Natural killer cell (primary cell): ENCODE data around the gene MOB4. TPM values are rescaled to one million over a fixed set of nuclear protein-coding genes. Genes with fewer than 3 reads are reported as not detected.

Source experiments
- ATAC-seq, 3 donors: fragments of 150-1000 bp in 2 of 3; fragments of 200-7000 bp in 1 of 3; cut with Tn5 transposase; 1 replicate in 1 of 3; 2 replicates in 2 of 3; pipeline ENCODE4 v1.10.0; 2021; ENCODE audit warnings: mild to moderate bottlenecking in 2 of 3, moderate library complexity in 2 of 3
- DNase-seq, 2 donors: peaks; one replicate each; pipeline versions ENCODE4 v3.0.0 to v3.0.0-alpha.2; 2013 to 2021; ENCODE audit warnings: mixed read lengths in 1 of 2
- H3K27ac ChIP-seq: one replicate; pipeline ENCODE4 v1.5.1; 2013; ENCODE audit warnings: mild to moderate bottlenecking, low read length
- H3K27me3 ChIP-seq: one replicate; pipeline ENCODE4 v1.6.1; 2013; ENCODE audit warnings: low read length; ENCODE audit not compliant: control insufficient read depth, insufficient read depth
- H3K36me3 ChIP-seq: one replicate; pipeline ENCODE4 v1.6.1; 2013; ENCODE audit warnings: low read length; ENCODE audit not compliant: control insufficient read depth, insufficient read depth
- H3K4me1 ChIP-seq: one replicate; pipeline ENCODE4 v1.6.1; 2013; ENCODE audit warnings: low read length; ENCODE audit not compliant: control insufficient read depth, insufficient read depth
- H3K4me3 ChIP-seq: one replicate; pipeline ENCODE4 v1.5.1; 2013; ENCODE audit warnings: low read length
- H3K9me3 ChIP-seq: one replicate; pipeline ENCODE4 v1.6.1; 2013; ENCODE audit warnings: low read length; ENCODE audit not compliant: control insufficient read depth, insufficient read depth
- H3K27ac Mint-ChIP-seq, 2 donors: one replicate each; pipeline ENCODE4 v1.8.0; 2022; ENCODE audit warnings: mild to moderate bottlenecking in 2 of 2, mixed read lengths in 2 of 2, moderate library complexity in 1 of 2
- H3K27me3 Mint-ChIP-seq, 2 donors: one replicate each; pipeline ENCODE4 v1.8.0; 2022; ENCODE audit warnings: low read depth in 2 of 2, mixed read lengths in 2 of 2
- H3K36me3 Mint-ChIP-seq: one replicate; pipeline ENCODE4 v1.8.0; 2022; ENCODE audit warnings: mixed read lengths
- H3K4me1 Mint-ChIP-seq, 2 donors: one replicate each; pipeline ENCODE4 v1.8.0; 2022; ENCODE audit warnings: mixed read lengths in 2 of 2
- H3K4me3 Mint-ChIP-seq: one replicate; pipeline ENCODE4 v1.8.0; 2022; ENCODE audit warnings: mild to moderate bottlenecking, moderate library complexity, mixed read lengths
- H3K9me3 Mint-ChIP-seq, 2 donors: one replicate each; pipeline ENCODE4 v1.8.0; 2022; ENCODE audit warnings: mixed read lengths in 2 of 2
- CTCF ChIP-seq: fragments of 200-600 bp; IDR thresholded peaks from one replicate; pipeline ENCODE4 v1.8.0; 2022; ENCODE audit warnings: antibody characterized with exemption
- WGBS: methylation state at CpG from one replicate; pipeline ENCODE4 v1.1.7; 2013; ENCODE audit warnings: missing lambda C conversion rate; ENCODE audit not compliant: insufficient coverage; 5-methylcytosine and 5-hydroxymethylcytosine counted together
- intact Hi-C: fragments of 100-400 bp; cut with micrococcal nuclease; formaldehyde crosslinking; loops from one replicate; pipeline ENCODE4 v1.14.2; 2022
- total RNA-seq, 4 donors: library from RNA; stranded (reverse); fragments of 120-200 nt in 1 of 4; gene quantifications; one replicate each; pipeline versions ENCODE4 v1.2.3 to v1.2.4, GENCODE V29; 2013 to 2022

The MOB4 gene
- total RNA-seq, 3 donors from 2014 or later (not counting 1 experiment from before 2014, with no cell fraction given) = 27.1 to 40.0 (median 34.9) TPM

- Histone ChIP-seq H3K9me3 (no peaks in the 10 kb centered on the region), H3K36me3 (no peaks in the 10 kb centered on the region), H3K4me1 (no peaks in the 10 kb centered on the region), H3K4me3 (no peak overlapping the region), H3K27me3 (no peaks in the 10 kb centered on the region), H3K27ac (no peak overlapping the region)
- Mint-ChIP-seq H3K4me1 (peaks cover 24 to 27% of the 10 kb centered on the region in 2 donors), H3K4me3 (no peak overlapping the region), H3K27me3 (no peaks in the 10 kb centered on the region), H3K27ac (no peak overlapping the region), H3K9me3 (no peaks in the 10 kb centered on the region), H3K36me3 (no peaks in the 10 kb centered on the region)
- intact Hi-C loops = no loop called here
- ATAC-seq = no peak
- 98% methylated on average over 7 of the region's 9 CpGs for WGBS
- no peak for TF ChIP-seq CTCF
- DNase-seq = no peak
Measured at GRCh38 chr2:197560146-197560665, 44.3 kb downstream of the MOB4 start.

- Histone ChIP-seq H3K4me1 (no peaks in the 10 kb centered on the region), H3K27me3 (no peaks in the 10 kb centered on the region), H3K36me3 (no peaks in the 10 kb centered on the region), H3K9me3 (no peaks in the 10 kb centered on the region), H3K4me3 (no peak overlapping the region), H3K27ac (no peak overlapping the region)
- no peak for DNase-seq
- intact Hi-C loops = no loop called here
- WGBS = 97% methylated on average over 10 of the region's 10 CpGs
- no peak for ATAC-seq
- no peaks in the 10 kb centered on the region for H3K36me3 Mint-ChIP-seq
- no peak overlapping the region for H3K4me3 Mint-ChIP-seq
- H3K27ac Mint-ChIP-seq = no peak overlapping the region
- TF ChIP-seq CTCF = no peak
- H3K9me3 Mint-ChIP-seq = no peaks in the 10 kb centered on the region
- H3K4me1 Mint-ChIP-seq = no peaks in the 10 kb centered on the region
- H3K27me3 Mint-ChIP-seq = no peaks in the 10 kb centered on the region
Measured at GRCh38 chr2:197571627-197572271, 55.9 kb downstream of the MOB4 start.

GRCh38 chr2:197573608-197574007, 57.7 kb downstream of the MOB4 start:
- no peak overlapping the region for H3K27ac ChIP-seq
- H3K36me3 ChIP-seq = no peaks in the 10 kb centered on the region
- 97% methylated on average over 2 of the region's 2 CpGs for WGBS
- no peak for DNase-seq
- H3K4me1 Mint-ChIP-seq = no peaks in the 10 kb centered on the region
- H3K9me3 Mint-ChIP-seq = no peaks in the 10 kb centered on the region
- H3K36me3 Mint-ChIP-seq = no peaks in the 10 kb centered on the region
- H3K27me3 ChIP-seq = no peaks in the 10 kb centered on the region
- no peaks in the 10 kb centered on the region for H3K27me3 Mint-ChIP-seq
- no peak overlapping the region for H3K4me3 ChIP-seq
- H3K4me3 Mint-ChIP-seq = no peak overlapping the region
- no peaks in the 10 kb centered on the region for H3K4me1 ChIP-seq
- no peak for ATAC-seq
- TF ChIP-seq CTCF = no peak
- no peak overlapping the region for H3K27ac Mint-ChIP-seq
- no peaks in the 10 kb centered on the region for H3K9me3 ChIP-seq
- intact Hi-C loops = no loop called here

GRCh38 chr2:197575987-197576386, 60.1 kb downstream of the MOB4 start:
- ATAC-seq (no peak), DNase-seq (no peak)
- TF ChIP-seq CTCF = no peak
- H3K27ac ChIP-seq = no peak overlapping the region
- WGBS = 95% methylated on average over 1 of the region's 2 CpGs
- intact Hi-C loops = no loop called here
- no peaks in the 10 kb centered on the region for H3K27me3 ChIP-seq
- H3K27ac Mint-ChIP-seq = no peak overlapping the region
- H3K36me3 Mint-ChIP-seq = no peaks in the 10 kb centered on the region
- H3K36me3 ChIP-seq = no peaks in the 10 kb centered on the region
- no peaks in the 10 kb centered on the region for H3K4me1 Mint-ChIP-seq
- no peaks in the 10 kb centered on the region for H3K9me3 Mint-ChIP-seq
- H3K4me3 Mint-ChIP-seq = no peak overlapping the region
- no peaks in the 10 kb centered on the region for H3K9me3 ChIP-seq
- no peaks in the 10 kb centered on the region for H3K4me1 ChIP-seq
- H3K4me3 ChIP-seq = no peak overlapping the region
- H3K27me3 Mint-ChIP-seq = no peaks in the 10 kb centered on the region
